GM23338 (cell line): ENCODE measurements around the gene FUT1. TPM values are rescaled to one million over a fixed set of nuclear protein-coding genes. Genes with fewer than 3 reads are reported as not detected.

Experiments
- ATAC-seq: fragments of 200-7000 bp; cut with Tn5 transposase; 3 replicates; pipeline ENCODE4 v1.9.1; 2020
- DNase-seq: peaks from one replicate; pipeline ENCODE4 v3.0.0-alpha.2; 2015; ENCODE audit warnings: low spot score
- H2AFZ ChIP-seq: fragments of 200-600 bp; sonication (generic); 2 replicates; pipeline ENCODE4 v1.8.0; 2016; ENCODE audit warnings: antibody characterized with exemption, mild to moderate bottlenecking, moderate library complexity
- H3F3A ChIP-seq: fragments of 200-600 bp; sonication (generic); replicated peaks from 2 replicates; pipeline ENCODE4 v1.8.0; 2017; ENCODE audit warnings: antibody characterized with exemption, mixed run types, low read depth
- H3K27ac ChIP-seq: fragments of 200-600 bp; sonication (generic); 2 replicates; pipeline ENCODE4 v1.6.1; 2016; ENCODE audit warnings: low read depth
- H3K27me3 ChIP-seq: fragments of 200-600 bp; sonication (generic); 2 replicates; pipeline ENCODE4 v1.8.0; 2016; ENCODE audit warnings: mild to moderate bottlenecking, mixed run types, moderate library complexity; ENCODE audit not compliant: insufficient read depth
- H3K36me3 ChIP-seq: fragments of 200-600 bp; sonication (generic); 2 replicates; pipeline ENCODE4 v1.8.0; 2016; ENCODE audit warnings: mild to moderate bottlenecking; ENCODE audit not compliant: insufficient read depth
- H3K4me1 ChIP-seq: fragments of 200-600 bp; sonication (generic); 2 replicates; pipeline ENCODE4 v1.8.0; 2016; ENCODE audit warnings: mild to moderate bottlenecking, moderate library complexity; ENCODE audit not compliant: insufficient read depth
- H3K4me2 ChIP-seq: fragments of 200-600 bp; sonication (generic); 2 replicates; pipeline ENCODE4 v1.7.1; 2017; ENCODE audit warnings: mixed run types
- H3K4me3 ChIP-seq: fragments of 200-600 bp; sonication (generic); 2 replicates; pipeline ENCODE4 v1.6.1; 2016; ENCODE audit warnings: mixed run types
- H3K79me2 ChIP-seq: fragments of 200-600 bp; sonication (generic); replicated peaks from 2 replicates; pipeline ENCODE4 v1.8.0; 2017; ENCODE audit warnings: mild to moderate bottlenecking; ENCODE audit not compliant: insufficient read depth
- H3K9me2 ChIP-seq: fragments of 200-600 bp; sonication (generic); 2 replicates; pipeline ENCODE4 v1.8.0; 2017; ENCODE audit not compliant: insufficient read depth
- H4K20me1 ChIP-seq: fragments of 200-600 bp; sonication (generic); replicated peaks from 2 replicates; pipeline ENCODE4 v1.8.0; 2017; ENCODE audit warnings: mild to moderate bottlenecking; ENCODE audit not compliant: insufficient read depth
- H3K27ac Mint-ChIP-seq: 2 replicates; pipeline ENCODE4 v1.8.0; 2020; ENCODE audit warnings: inconsistent platforms, mild to moderate bottlenecking, moderate library complexity, mixed read lengths
- H3K27me3 Mint-ChIP-seq: 3 replicates; pipeline ENCODE4 v1.8.0; 2022; ENCODE audit warnings: low read depth, mild to moderate bottlenecking, moderate library complexity, mixed read lengths, inconsistent platforms; ENCODE audit not compliant: insufficient read depth, poor library complexity
- H3K36me3 Mint-ChIP-seq: 3 replicates; pipeline ENCODE4 v1.8.0; 2021; ENCODE audit warnings: low read depth, mild to moderate bottlenecking, inconsistent platforms, moderate library complexity, mixed read lengths
- H3K4me1 Mint-ChIP-seq: 3 replicates; pipeline ENCODE4 v1.8.0; 2020; ENCODE audit warnings: mild to moderate bottlenecking, inconsistent platforms, mixed read lengths
- H3K4me3 Mint-ChIP-seq: 3 replicates; pipeline ENCODE4 v1.8.0; 2021; ENCODE audit warnings: moderate library complexity, mild to moderate bottlenecking, inconsistent platforms, mixed read lengths
- H3K9me3 Mint-ChIP-seq: 3 replicates; pipeline ENCODE4 v1.8.0; 2020; ENCODE audit warnings: moderate library complexity, mild to moderate bottlenecking, inconsistent platforms, mixed read lengths
- CREB1 ChIP-seq: fragments of 250-450 bp; sonication (Bioruptor Pico); IDR thresholded peaks from 2 replicates; pipeline ENCODE4 v1.5.0; 2020; ENCODE audit warnings: low read depth, mild to moderate bottlenecking, moderate library complexity
- CTCF ChIP-seq, 2 experiments: fragments of 200-600 bp in 1 of 2; sonication (generic) in 1 of 2; conservative IDR thresholded peaks; 2 replicates each; pipeline versions ENCODE4 v1.5.1 to v1.6.1; 2016 to 2017; ENCODE audit warnings: antibody characterized with exemption in 2 of 2, low read depth in 2 of 2, mild to moderate bottlenecking in 2 of 2, moderate library complexity in 1 of 2
- ETS1 ChIP-seq: IDR thresholded peaks from 2 replicates; pipeline ENCODE4 v1.6.1; 2016; ENCODE audit warnings: antibody characterized with exemption
- EZH2 ChIP-seq: fragments of 200-600 bp; sonication (generic); IDR thresholded peaks from one replicate; pipeline ENCODE4 v1.8.0; 2017; ENCODE audit warnings: antibody characterized with exemption, mild to moderate bottlenecking, low read depth; ENCODE audit not compliant: unreplicated experiment
- EZH2phosphoT487 ChIP-seq: fragments of 200-600 bp; sonication (generic); IDR thresholded peaks from one replicate; pipeline ENCODE4 v1.8.1; 2018; ENCODE audit warnings: antibody characterized with exemption; ENCODE audit not compliant: unreplicated experiment
- JUNB ChIP-seq: IDR thresholded peaks from one replicate; pipeline ENCODE4 v1.6.1; 2016; ENCODE audit warnings: antibody characterized with exemption; ENCODE audit not compliant: unreplicated experiment
- NANOG ChIP-seq: IDR thresholded peaks from 2 replicates; pipeline ENCODE4 v1.6.1; 2016; ENCODE audit warnings: antibody characterized with exemption, borderline replicate concordance
- POLR2AphosphoS5 ChIP-seq: IDR thresholded peaks from 2 replicates; pipeline ENCODE4 v1.6.1; 2016; ENCODE audit warnings: antibody characterized with exemption, low read depth
- REST ChIP-seq: IDR thresholded peaks from one replicate; pipeline ENCODE4 v1.6.1; 2018; ENCODE audit warnings: antibody characterized with exemption; ENCODE audit not compliant: unreplicated experiment
- STAT1 ChIP-seq: IDR thresholded peaks from one replicate; pipeline ENCODE4 v1.6.1; 2016; ENCODE audit warnings: antibody characterized with exemption; ENCODE audit not compliant: unreplicated experiment
- ZNF114 ChIP-seq: fragments of 250-450 bp; sonication (Bioruptor Pico); IDR thresholded peaks from 2 replicates; pipeline ENCODE4 v1.5.0; 2020; ENCODE audit warnings: mild to moderate bottlenecking, moderate library complexity
- ZNF331 ChIP-seq: fragments of 250-450 bp; sonication (Bioruptor Pico); IDR thresholded peaks from 2 replicates; pipeline ENCODE4 v1.5.0; 2020; ENCODE audit warnings: low read depth, mild to moderate bottlenecking, moderate library complexity
- ZNF462 ChIP-seq: fragments of 250-450 bp; sonication (Bioruptor Pico); IDR thresholded peaks from 2 replicates; pipeline ENCODE4 v1.5.0; 2020; ENCODE audit warnings: mild to moderate bottlenecking, moderate library complexity
- polyA plus RNA-seq: library from polyadenylated mRNA; unstranded; fragments of >200 nt; fragmentation: Nextera tagmentation; extraction: Ambion mirVana; gene quantifications from 2 replicates; pipeline ENCODE4 v1.2.1, GENCODE V29; 2016
- total RNA-seq: library from RNA; depleted of rRNA; stranded (reverse); fragments of >200 nt; shearing (Covaris generic); gene quantifications from 2 replicates; pipeline ENCODE4 v1.2.3, GENCODE V29; 2014

Gene FUT1
- total and polyA plus RNA-seq, 2 experiments from 2014 or later = 4.4 to 20.8 TPM

- Mint-ChIP-seq H3K27ac (no peak overlapping the region; the same call in 1 of the 2 replicates), H3K36me3 (peaks cover 4% of the 10 kb centered on the region; the same call in 2 of the 3 replicates), H3K9me3 (no peaks in the 10 kb centered on the region; the same call in 1 of the 3 replicates), H3K4me3 (no peak overlapping the region; the same call in 2 of the 3 replicates), H3K4me1 (peaks cover 38% of the 10 kb centered on the region), H3K27me3 (peaks cover 36% of the 10 kb centered on the region)
- H2AFZ ChIP-seq = no peak overlapping the region
- peaks cover 6% of the 10 kb centered on the region; the same call in 1 of the 2 replicates for H3F3A ChIP-seq
- peaks cover 37% of the 10 kb centered on the region for H3K4me1 ChIP-seq
- DNase-seq = no peak
- H3K4me3 ChIP-seq = no peak overlapping the region
- H3K79me2 ChIP-seq = peaks cover under 1% of the 10 kb centered on the region; the same call in 1 of the 2 replicates
- H4K20me1 ChIP-seq = no peaks in the 10 kb centered on the region
- no peaks in the 10 kb centered on the region for H3K9me2 ChIP-seq
- H3K36me3 ChIP-seq = no peaks in the 10 kb centered on the region
- TF ChIP-seq REST (no peak), EZH2 (no peak), POLR2AphosphoS5 (no peak), ZNF331 (CRISPR knock-in tag) (no peak), EZH2phosphoT487 (no peak), JUNB (no peak), ETS1 (no peak), CREB1 (CRISPR knock-in tag) (no peak), CTCF (conservative IDR thresholded peaks at IDR 0.05; ENCODE audit: low read depth in 2 of 2) (no peak), ZNF462 (CRISPR knock-in tag) (no peak), NANOG (no peak), ZNF114 (no peak), STAT1 (no peak)
- no peaks in the 10 kb centered on the region for H3K27me3 ChIP-seq
- H3K27ac ChIP-seq = no peak overlapping the region
- no peak for ATAC-seq
- H3K4me2 ChIP-seq = no peak overlapping the region
Measured at GRCh38 chr19:48757089-48757675, 4.7 kb upstream of the FUT1 start.
